GM19395 (cell line): ENCODE data around the gene TNPO2.
"Not testable (repeated sequence)": the region's sequence is repeated elsewhere in the genome, so short reads cannot be mapped to it uniquely, and the experiment has no call there.

Experiments
- ATAC-seq: cut with Tn5 transposase; IDR thresholded peaks from one replicate; pipeline ENCODE4 v1.9.1; 2021; ENCODE audit warnings: mild to moderate bottlenecking, moderate library complexity; ENCODE audit not compliant: unreplicated experiment

The TNPO2 gene

GRCh38 chr19:12706332-12706718 lies 17.4 kb downstream of the TNPO2 start:
- ATAC-seq: no peak

DNA sequence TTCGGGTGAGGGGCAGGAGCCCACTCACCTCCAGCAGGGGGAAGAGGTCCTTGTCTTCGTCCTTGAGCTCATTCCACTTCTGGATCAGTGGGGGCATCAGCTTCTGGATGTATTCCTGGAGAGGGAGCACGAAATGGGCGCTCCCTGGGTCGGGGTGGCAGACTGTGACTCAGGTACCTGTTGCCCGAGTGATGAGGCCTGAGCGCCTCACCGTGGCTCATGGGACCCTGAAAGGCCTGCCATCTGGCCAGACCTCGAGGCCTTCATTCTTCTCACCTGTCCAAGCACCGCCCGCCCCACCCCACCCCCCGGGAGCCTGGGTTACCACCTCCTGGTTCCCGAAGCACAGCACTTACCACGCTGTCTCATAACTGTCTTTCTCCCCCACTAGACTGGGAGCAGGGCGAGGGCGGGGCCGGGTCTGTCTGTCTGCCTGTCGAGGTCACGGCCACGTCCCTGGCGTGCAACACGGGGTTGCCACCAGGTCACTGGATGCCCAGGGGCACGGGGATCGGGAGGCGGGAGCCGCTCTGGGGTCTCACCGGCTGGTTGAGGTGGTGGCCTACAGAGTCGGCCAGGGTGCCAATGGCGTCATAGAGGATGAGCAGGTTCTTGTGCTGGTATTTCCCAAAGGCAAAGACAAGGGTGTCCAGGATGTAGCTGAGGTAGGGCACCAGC lies 17.9 kb downstream of the TNPO2 start:
- ATAC-seq: no peak

GRCh38 chr19:12705169-12705568 lies 18.6 kb downstream of the TNPO2 start:
- no peak for ATAC-seq

DNA sequence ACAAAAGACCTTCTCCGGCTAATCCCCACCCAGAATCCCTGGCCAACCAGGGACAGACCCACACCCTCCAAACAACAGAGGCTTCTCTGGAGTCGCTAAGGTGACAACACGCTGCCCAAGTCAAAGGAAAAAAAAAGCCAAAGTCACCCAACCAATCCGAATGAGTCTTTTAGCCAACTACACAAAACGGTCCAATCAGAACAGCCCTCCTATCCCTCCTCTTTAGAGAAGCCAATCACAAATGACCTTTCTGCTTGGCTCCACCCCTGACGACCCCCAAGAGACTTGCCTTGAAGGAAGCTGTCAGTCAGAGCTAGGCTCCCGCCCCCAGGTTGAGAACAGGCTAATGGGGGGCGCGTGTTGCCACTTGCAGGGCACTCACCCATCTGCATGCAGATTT lies 20.7 kb downstream of the TNPO2 start:
- ATAC-seq: no peak

DNA sequence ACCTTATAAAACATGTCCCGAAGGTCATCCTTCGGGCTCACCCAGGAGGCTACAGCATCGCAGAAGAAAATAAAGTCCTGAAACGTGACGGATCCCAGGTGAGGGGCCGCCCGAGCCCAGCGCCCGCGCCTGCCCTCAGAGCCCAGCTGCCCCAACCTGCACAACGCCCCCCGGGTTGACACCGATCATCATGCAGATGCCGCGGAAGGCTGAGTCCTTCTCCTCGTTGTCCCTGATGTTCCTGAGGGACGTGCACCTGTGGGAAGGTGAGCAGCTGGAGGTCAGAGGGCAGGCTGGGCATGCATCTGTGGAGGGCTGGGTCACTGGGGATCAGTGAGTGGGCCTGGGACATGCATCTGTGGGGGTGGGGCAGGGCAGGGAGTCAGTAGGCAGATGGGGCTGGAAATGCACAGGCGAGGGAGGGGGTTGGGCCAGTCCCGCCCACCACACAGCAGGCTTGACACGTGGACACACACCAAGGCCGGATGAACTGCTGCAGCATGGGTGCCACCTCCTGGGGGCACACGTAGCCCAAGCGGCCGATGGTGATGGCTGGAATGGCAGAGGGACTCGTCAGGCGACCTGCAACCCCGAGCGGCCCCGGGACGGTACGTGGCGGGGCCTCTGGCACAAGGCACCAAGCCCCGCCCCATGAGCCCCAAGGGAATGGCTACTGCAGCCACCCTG lies 22.0 kb downstream of the TNPO2 start:
- ATAC-seq: no peak

DNA sequence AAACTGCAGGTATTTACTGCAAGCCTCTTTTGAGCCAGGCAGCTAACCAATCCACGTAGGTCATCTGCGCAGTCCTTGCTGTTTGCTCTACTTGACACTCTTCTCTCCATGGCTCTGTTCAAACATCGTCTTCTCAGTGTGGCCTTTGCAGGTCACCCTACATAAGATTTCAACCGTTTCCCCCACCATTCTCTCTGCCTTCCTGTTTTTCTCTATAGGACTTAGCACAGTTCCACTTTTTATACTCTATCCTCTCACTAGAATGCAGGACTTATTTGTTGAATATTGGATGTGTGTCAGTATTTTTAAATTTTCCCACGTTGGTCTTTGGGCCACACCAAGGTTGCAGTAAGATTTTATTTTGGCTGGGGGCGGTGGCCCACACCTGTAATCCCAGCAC lies 25.6 kb downstream of the TNPO2 start:
- ATAC-seq: no peak

DNA sequence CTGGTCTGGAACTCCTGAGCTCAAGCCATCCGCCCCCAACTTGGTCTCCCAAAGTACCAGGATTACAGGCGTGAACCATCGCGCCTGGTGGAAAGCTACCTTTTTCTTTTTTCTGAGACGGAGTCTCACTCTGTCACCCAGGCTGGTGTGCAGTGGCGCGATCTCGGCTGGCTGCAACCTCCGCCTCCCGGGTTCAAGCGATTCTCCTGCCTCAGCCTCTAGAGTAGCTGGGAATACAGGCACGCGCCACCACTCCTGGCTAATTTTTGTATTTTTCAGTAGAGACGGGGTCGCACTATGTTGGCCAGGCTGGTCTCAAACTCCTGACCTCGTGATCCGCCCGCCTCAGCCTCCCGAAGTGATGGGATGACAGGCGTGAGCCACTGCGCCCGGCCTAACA lies 26.3 kb downstream of the TNPO2 start:
- ATAC-seq: not testable (repeated sequence)

GRCh38 chr19:12696366-12697335 lies 27.1 kb downstream of the TNPO2 start, which contains the start of gene FBXW9:
FBXW9 (minus strand) TSS chr19:12696631; CDS start chr19:12696581, 50 bp downstream.
- no peak for ATAC-seq

DNA sequence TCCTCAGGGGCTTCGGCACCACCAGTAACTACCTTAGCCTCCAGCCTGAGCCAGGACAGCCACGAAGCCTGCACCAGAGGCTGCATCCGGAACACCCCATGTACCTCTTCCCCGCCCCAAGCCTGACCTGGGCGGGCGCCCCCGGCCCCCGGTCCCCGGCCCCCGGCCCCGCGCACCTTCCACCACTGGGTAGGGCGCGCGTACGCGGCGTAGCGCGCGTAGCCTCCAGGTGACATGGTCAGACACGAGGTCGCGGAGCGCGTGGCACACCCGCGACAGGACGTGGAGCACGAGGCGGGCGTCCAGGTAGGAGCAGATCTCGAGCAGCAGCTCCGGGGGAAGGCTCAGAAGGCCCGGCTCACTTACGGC lies 27.8 kb downstream of the TNPO2 start:
- ATAC-seq: no peak

DNA sequence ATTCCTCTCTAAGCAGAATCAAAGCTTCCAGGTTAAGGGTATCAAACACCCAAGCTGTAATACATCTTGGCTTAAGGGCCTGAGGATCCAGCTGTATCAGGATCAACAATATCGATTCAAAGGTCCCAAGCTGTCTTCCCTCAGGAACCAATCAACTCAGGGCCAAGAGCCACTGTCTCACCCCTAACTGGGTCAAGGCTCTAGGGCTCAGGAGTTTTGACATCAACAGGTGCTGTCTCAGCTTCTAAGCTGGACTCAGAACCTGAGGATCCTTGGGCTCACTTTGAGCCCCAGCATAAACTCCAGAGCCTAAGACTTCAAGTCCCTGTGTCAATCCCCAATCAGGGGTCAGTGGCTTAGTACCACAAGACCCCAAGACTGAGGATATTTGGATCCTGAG lies 28.2 kb downstream of the TNPO2 start:
- no peak for ATAC-seq

GRCh38 chr19:12695096-12695495 lies 28.6 kb downstream of the TNPO2 start:
- no peak for ATAC-seq

DNA sequence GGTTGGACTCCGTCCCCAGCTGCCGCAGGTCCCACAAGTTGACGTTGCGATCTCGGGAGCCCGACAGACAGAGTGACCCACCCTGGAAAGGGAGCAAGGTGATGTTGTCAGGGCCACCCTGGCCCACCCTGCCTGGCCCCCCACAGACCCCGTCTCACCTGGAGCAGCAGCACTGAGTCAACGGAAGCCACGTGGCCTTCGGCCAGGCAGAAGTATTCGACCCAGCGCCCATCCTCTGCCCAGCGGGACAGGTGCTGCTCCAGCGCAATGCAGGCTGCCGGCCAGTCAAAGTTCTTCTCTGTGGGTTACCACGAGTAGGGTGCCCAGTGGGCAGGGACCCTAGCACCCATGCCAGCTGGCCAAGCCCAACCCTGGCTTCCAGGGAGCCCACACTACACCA lies 29.1 kb downstream of the TNPO2 start:
- ATAC-seq: no peak

GRCh38 chr19:12692960-12693359 lies 30.8 kb downstream of the TNPO2 start:
- no peak for ATAC-seq

- ATAC-seq: no peak
Measured at GRCh38 chr19:12689581-12690216, 34.0 kb downstream of the TNPO2 start.

DNA sequence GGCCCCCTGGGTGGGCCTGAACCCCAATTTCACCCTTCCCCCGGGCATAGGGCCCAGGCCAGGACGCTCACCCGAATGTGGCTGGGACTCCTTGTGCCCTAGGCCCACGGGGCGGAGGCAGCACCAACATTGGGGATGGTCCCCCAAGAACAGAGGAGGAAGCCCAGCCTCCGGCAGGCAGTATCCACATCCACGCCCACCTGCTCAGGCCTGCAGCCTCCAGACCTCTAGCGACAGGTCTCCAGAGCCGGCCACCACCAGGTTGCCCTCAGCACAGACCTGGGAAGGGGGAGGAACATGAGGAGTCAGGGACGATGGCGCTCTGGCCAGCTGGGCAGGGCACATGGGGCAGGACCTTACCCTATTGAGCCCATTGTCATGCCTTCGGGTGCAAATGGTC lies 34.7 kb downstream of the TNPO2 start:
- ATAC-seq: no peak

DNA sequence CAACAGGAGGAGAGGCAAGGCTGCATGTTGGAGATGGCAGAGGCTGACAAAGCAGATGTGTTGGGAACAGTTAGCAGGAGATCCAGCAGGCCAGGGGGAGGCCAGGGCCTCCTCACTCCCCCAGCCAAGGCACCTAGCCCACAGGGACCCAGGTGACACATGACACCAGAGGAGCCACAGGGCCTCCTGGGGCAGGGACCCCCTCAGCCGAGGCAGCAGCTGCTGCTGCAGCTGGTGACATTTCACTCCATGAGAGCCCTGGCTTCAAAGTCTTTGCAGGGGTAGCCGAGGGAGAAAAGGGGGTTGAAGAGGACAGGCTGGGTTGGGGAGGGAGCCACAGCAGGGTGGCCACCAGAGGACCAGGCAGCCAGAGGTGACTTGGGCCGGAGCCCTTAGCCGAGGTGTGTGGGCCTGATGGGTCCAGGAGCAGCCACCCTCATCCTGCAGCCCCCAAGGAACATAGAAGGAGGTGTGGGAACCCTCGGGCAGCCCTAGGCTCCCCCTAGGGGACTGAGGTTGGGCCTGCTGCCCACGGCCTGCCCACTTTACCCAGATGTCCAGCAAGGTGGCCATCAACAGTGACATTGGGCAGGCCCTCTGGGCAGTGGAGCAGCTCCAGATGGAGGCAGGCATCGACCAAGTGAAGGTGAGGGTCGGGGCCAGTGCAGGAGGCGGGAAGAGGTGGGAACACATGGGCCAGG lies 36.1 kb downstream of the TNPO2 start, which contains the start of gene GNG14:
TSS of gene GNG14 (plus strand) at position 503 of the 701 bp plus-strand sequence. CDS start at position 554, 51 bp downstream.
- ATAC-seq: no peak

- no peak for ATAC-seq
Measured at GRCh38 chr19:12685831-12686230, 37.9 kb downstream of the TNPO2 start.

DNA sequence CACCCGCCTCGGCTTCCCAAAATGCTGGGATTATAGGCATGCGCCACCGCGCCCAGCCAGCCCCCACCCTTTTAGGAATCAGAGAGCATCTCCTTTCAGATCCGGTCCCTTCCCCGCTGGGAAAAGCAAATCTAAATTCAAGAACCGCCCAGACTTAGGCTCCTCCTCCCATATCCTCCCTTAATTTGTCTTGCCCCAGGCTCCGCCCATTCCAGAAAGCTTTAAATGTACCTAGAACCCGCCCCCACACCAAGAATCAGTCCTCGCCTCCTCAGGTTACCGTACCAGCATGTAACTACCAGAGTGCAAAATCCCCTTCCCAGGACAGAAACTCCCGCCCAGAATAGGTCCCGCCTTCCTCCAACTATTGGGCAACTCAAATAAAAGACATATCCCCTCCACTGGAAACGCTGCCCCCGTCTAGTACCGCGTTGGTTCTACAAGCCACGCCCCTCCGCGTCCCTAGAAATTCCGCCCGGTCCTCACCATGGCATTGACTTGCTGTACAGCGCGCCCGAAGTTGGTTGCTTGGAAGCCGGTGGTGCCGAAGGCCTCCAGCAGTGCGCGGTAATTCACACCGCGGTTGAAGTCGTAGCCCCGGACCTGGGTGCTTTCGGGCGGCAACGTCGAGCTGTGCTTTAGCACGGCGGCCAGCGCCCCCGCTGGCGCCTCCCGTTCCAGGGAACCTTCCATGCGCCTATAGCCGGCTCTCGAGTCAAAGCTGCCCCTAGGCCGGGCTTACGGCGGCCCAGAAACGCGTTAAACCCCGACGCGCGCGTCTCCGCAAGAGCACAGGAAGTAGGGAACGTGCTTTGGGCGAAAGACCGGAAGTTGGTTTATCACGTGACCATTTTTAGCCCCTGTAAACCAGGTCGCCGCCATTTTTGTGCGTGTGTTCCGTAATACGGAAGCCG lies 42.4 kb downstream of the TNPO2 start, which contains the start of gene DHPS:
TSS of gene DHPS (minus strand) at position 807 of the 914 bp plus-strand sequence. CDS start at position 693, 114 bp downstream.
- peak; percentile 75 for ATAC-seq

GRCh38 chr19:12680034-12680433 lies 43.7 kb downstream of the TNPO2 start:
- ATAC-seq: no peak
